ENCODE results near the gene ADAP2. TPM values are rescaled to one million over a fixed set of nuclear protein-coding genes. Genes with fewer than 3 reads are reported as not detected.

Gene ADAP2
- total RNA-seq, 3 donors from 2014 or later, result 7.5 to 40.0 (median 12.3) TPM

DNA sequence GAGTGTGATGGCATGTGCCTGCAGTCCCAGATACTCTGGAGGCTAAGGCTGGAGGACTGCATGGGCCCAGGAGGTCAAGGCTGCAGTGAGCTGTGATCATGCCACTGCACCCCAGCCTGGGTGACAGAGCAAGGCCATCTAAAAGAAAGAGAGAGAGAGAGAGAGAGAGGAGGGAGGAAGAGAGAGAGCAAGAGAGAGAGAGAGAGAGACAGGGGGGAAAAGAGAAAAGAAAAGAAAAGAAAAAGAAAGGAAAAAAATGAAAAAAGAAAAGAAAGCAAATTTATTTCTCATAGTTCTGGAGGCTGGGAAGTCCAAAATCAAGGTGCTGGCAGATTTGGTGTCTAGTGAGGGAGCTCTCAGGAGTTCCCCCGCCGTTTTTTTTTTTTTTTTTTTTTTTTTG lies 82.4 kb downstream of the ADAP2 start:
- Histone ChIP-seq H3K36me3 (no peaks in the 10 kb centered on the region), H3K27ac (no peak overlapping the region)
- intact Hi-C loops (cut with DNase I; ENCODE audit: low total_unique reads), result no loop called here

DNA sequence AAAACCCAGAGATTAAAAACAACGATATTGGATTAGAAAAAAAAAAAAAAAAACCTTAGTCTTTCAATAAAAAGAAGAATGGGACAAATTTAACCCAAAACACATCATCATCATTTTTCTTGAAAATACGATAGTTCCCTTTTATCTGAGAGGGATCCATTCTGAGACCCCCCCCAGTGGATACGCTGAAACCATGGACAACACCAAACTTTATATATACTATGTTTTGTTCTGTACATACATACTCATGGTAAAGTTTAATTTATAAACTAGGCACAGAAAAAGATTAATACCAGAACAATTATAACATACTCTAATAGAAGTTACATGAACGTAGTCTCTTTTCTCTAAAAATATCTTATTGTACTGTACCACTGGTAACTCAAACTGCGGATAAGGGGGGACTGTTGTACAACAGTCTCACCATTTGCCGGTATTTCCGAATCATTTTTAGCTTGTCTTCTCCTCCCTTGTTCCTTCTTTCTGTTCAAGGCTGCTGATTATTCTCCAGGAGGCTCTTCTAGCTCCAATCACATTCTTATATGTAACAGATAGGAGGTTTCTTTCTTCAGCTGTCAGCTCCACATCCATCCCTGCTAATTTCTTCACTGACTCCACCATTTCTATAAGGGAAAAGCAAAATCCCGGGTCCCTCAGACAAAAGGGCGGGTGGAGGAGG lies 86.1 kb downstream of the ADAP2 start:
- no peaks in the 10 kb centered on the region for H3K36me3 ChIP-seq
- DNase-seq (ENCODE audit: low spot score in 2 of 2), result no peak
- H3K9me3 ChIP-seq, result no peaks in the 10 kb centered on the region
- TF ChIP-seq POLR2A (IDR thresholded peaks at IDR 0.05), result no peak
- TF ChIP-seq, protein P1, sequence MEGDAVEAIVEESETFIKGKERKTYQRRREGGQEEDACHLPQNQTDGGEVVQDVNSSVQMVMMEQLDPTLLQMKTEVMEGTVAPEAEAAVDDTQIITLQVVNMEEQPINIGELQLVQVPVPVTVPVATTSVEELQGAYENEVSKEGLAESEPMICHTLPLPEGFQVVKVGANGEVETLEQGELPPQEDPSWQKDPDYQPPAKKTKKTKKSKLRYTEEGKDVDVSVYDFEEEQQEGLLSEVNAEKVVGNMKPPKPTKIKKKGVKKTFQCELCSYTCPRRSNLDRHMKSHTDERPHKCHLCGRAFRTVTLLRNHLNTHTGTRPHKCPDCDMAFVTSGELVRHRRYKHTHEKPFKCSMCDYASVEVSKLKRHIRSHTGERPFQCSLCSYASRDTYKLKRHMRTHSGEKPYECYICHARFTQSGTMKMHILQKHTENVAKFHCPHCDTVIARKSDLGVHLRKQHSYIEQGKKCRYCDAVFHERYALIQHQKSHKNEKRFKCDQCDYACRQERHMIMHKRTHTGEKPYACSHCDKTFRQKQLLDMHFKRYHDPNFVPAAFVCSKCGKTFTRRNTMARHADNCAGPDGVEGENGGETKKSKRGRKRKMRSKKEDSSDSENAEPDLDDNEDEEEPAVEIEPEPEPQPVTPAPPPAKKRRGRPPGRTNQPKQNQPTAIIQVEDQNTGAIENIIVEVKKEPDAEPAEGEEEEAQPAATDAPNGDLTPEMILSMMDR (IDR thresholded peaks at IDR 0.05), result no peak
- TF ChIP-seq POLR2AphosphoS5 (IDR thresholded peaks at IDR 0.05), result no peak
- H3K27me3 ChIP-seq, result no peaks in the 10 kb centered on the region
- no peaks in the 10 kb centered on the region for H3K4me1 ChIP-seq
- H3K4me3 ChIP-seq, result peak overlapping the region; percentile 68 to 84 (median 74)
- intact Hi-C loops (cut with DNase I; ENCODE audit: low total_unique reads), result loop anchor here (2.0 kb wide), 1 partner anchor 209 kb away; no protein-coding TSS in a partner anchor
- peak overlapping the region; percentile 91 to 94 for H3K27ac ChIP-seq

More for the DNA sequence above, 82.4 kb downstream of the ADAP2 start:
- no peaks in the 10 kb centered on the region for H3K9me3 ChIP-seq
- H3K27me3 ChIP-seq, result no peaks in the 10 kb centered on the region
- no peak overlapping the region for H3K4me3 ChIP-seq
- TF ChIP-seq, protein P1 (IDR thresholded peaks at IDR 0.05), result no peak
- TF ChIP-seq POLR2A (IDR thresholded peaks at IDR 0.05), result no peak
- TF ChIP-seq POLR2AphosphoS5 (IDR thresholded peaks at IDR 0.05), result no peak
- no peaks in the 10 kb centered on the region for H3K4me1 ChIP-seq
- no peak for DNase-seq (ENCODE audit: low spot score in 2 of 2)

DNA sequence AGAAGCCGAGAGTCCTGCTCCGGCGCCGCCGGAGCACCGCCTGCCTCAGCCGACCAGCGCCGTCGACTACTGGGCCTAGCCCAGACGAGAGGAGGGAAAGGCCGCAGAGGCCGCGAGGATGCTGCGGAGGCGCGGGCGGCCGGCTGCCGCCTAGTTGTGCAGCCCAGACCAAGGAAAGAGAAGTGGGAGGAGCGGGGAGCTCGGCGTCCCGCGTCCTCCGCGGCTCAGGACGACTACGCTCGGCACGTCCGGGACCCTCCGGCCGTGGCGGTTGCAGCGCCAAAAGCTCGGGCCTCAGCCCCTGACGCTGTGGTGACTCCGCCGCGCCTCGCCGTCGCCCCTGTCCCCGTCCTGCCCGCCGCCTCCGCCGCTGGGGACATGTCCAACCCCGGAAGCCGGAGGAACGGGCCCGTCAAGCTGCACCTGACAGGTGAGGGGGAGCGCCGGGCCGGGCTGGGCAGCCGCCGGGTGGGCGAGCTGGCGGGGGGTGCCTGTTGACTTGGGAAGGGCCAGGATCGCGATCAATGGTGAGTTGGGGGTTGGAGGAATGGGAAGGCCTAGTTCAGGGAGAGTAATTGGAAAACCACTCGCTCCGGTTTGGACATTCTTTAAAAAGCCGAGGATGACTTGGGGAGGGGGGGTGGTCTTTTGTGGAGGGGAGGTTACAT lies 86.8 kb downstream of the ADAP2 start:
- Histone ChIP-seq H3K27me3 (no peaks in the 10 kb centered on the region), H3K36me3 (no peaks in the 10 kb centered on the region), H3K27ac (peak overlapping the region; percentile 91 to 94), H3K9me3 (no peaks in the 10 kb centered on the region), H3K4me3 (peak overlapping the region; percentile 68 to 84 (median 74)), H3K4me1 (no peaks in the 10 kb centered on the region)
- DNase-seq (ENCODE audit: low spot score in 2 of 2), result peak; percentile 48 to 62
- intact Hi-C loops (cut with DNase I; ENCODE audit: low total_unique reads), result loop anchor here (2.0 kb wide), 1 partner anchor 208 kb away; no protein-coding TSS in a partner anchor
- TF ChIP-seq, protein P1 (IDR thresholded peaks at IDR 0.05), result no peak
- no peak for TF ChIP-seq POLR2AphosphoS5 (IDR thresholded peaks at IDR 0.05)
- no peak for TF ChIP-seq POLR2A (IDR thresholded peaks at IDR 0.05)

Other genes starting within 250 kb of the ADAP2 start
- 10 to 100 TPM; 15.4 to 18.7 (median 17.7) TPM for gene CRLF3, start 97.3 kb upstream of the ADAP2 start, total RNA-seq
- 1 to 10 TPM; 1.3 to 3.1 (median 1.6) TPM for gene ATAD5, start 90.0 kb upstream of the ADAP2 start, total RNA-seq
- 10 to 100 TPM in 2 of 3 donors, 1 to 10 TPM in 1; 5.1 to 29.6 (median 13.8) TPM for gene TEFM, start 15.7 kb upstream of the ADAP2 start, total RNA-seq
- 10 to 100 TPM; 29.2 to 50.2 (median 33.1) TPM for gene RNF135, start 49.1 kb downstream of the ADAP2 start, total RNA-seq
- 100 to 1,000 TPM in 1 of 3 donors, 10 to 100 TPM in 2; 61.6 to 129 (median 97.7) TPM for gene NF1, start 173.0 kb downstream of the ADAP2 start, total RNA-seq